Activated T-helper 1 cell treated with anti-CD3 and anti-CD28 coated beads, Interleukin-12 subunit alpha, Interleukin-12 subunit beta, Interleukin-2, Interleukin-4 antibody, amounts not matched to agents 30 ng/mL and 10 ng/mL and 1 ng/mL, durations not matched to agents 14 hours and 24 hours and 36 hours (primary cell): Measurements from ENCODE around the gene TTBK2. TPM values are rescaled to one million over a fixed set of nuclear protein-coding genes. Genes with fewer than 3 reads are reported as not detected.
"Not testable (repeated sequence)": the region's sequence is repeated elsewhere in the genome, so short reads cannot be mapped to it uniquely, and the experiment has no call there.

Experiments
- DNase-seq: peaks from one replicate; pipeline ENCODE4 v3.0.0; 2021; ENCODE audit warnings: low spot score
- H3K27ac Mint-ChIP-seq: one replicate; pipeline ENCODE4 v1.8.0; 2021; ENCODE audit warnings: mild to moderate bottlenecking, mixed read lengths
- H3K27me3 Mint-ChIP-seq: one replicate; pipeline ENCODE4 v1.8.0; 2022; ENCODE audit warnings: mild to moderate bottlenecking, moderate library complexity, mixed read lengths; ENCODE audit not compliant: insufficient read depth
- H3K36me3 Mint-ChIP-seq: one replicate; pipeline ENCODE4 v1.8.0; 2021; ENCODE audit warnings: low read depth, mixed read lengths
- H3K4me1 Mint-ChIP-seq: one replicate; pipeline ENCODE4 v1.8.0; 2021; ENCODE audit warnings: low read depth, mixed read lengths
- H3K4me3 Mint-ChIP-seq: one replicate; pipeline ENCODE4 v1.8.0; 2021; ENCODE audit warnings: mild to moderate bottlenecking, moderate library complexity, mixed read lengths
- H3K9me3 Mint-ChIP-seq: one replicate; pipeline ENCODE4 v1.8.0; 2021; ENCODE audit warnings: mixed read lengths
- intact Hi-C: fragments of 100-400 bp; cut with micrococcal nuclease; formaldehyde crosslinking; loops from one replicate; pipeline ENCODE4 v1.15.1; 2024
- total RNA-seq: library from RNA; stranded (reverse); gene quantifications from 2 replicates; pipeline ENCODE4 v1.2.3, GENCODE V29; 2022

TTBK2 gene
- 11.4 and 13.4 TPM in 2 replicates for total RNA-seq

DNA sequence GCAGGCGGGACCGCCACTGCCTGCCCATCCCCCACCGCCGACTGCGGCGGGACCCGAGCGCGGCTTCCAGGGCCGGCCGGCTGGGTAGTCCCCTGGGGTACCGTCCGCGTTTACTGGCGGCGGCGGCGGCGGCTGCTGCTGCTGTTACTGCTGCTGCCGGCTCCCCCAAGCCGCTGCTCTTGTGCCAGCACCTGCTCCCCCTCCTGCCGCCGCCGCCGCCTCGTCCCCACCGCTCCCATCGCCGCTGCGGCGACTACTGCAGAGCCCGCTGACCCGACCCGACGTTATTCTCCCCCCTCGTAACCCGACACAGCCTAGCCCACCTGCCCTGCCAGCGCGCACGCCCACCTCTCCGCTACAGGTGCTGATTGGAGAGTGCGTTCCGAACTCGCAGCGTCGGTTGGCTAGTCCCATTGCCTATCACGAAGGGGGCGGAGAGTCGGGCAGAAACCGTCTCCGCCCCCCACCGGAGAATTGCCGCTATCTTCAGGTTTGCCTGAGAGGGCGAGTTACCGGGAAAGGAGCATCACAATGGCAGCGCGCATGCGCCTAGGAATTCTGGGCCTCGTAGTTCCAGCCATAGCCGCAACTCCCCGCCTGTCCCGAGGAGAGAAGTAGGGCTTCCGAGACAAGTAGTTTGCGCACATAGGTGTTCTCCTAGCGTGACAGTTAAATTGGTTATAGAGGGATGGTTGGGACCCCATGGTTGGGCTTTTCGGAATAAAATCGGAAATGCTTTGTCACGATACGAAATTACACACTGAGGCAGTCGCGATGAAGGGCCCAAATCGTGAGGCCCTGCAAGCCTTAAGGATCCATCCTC, at the start of gene TTBK2:
TTBK2 (minus strand) TSS at position 260 of the 823 bp plus-strand sequence. CDS start 42,161 bp downstream, outside the sequence.
- Mint-ChIP-seq H3K4me1 (peaks cover 37% of the 10 kb centered on the region), H3K27ac (peak within 1 kb of the TSS; percentile 94), H3K36me3 (peaks cover 3% of the 10 kb centered on the region), H3K4me3 (peak within 1 kb of the TSS; percentile 98), H3K27me3 (no peaks in the 10 kb centered on the region), H3K9me3 (no peaks in the 10 kb centered on the region)
- intact Hi-C loops: loop anchor here (1.0 to 5.0 kb wide), 9 partner anchors 183 to 948 kb away; partner anchors contain the start of genes CCNDBP1, CDAN1, EHD4 and GANC
- peak; percentile 96 for DNase-seq

GRCh38 chr15:42964476-42964875, 43.9 kb upstream of the TTBK2 start:
- intact Hi-C loops: no loop called here
- peaks cover 41% of the 10 kb centered on the region for H3K36me3 Mint-ChIP-seq
- H3K4me1 Mint-ChIP-seq: peaks cover 8% of the 10 kb centered on the region
- H3K27me3 Mint-ChIP-seq: no peaks in the 10 kb centered on the region
- H3K27ac Mint-ChIP-seq: no peak overlapping the region
- no peak for DNase-seq
- no peak overlapping the region for H3K4me3 Mint-ChIP-seq
- H3K9me3 Mint-ChIP-seq: no peaks in the 10 kb centered on the region

- Mint-ChIP-seq H3K4me3 (no peak overlapping the region), H3K36me3 (peaks cover 56% of the 10 kb centered on the region), H3K27ac (no peak overlapping the region)
Measured at GRCh38 chr15:42955518-42955917, 34.9 kb upstream of the TTBK2 start.

DNA sequence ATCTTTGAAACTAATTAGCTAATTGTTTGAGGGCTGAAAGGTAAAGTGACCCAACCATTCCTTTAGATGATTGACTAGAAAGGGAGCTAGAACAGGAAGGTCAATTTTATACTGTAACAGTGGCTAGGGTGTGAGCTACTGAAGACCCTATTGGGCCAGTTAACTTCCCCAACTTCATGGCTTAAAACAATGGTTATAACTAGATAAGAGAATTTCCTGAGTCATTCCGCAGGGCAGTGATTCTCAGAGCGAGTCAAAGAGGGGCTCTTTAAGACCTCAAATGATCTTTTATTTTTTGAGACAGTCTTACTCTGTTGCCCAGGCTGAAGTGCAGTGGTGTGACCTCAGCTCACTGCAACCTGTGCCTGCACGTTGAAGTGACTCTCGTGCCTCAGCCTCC, 33.7 kb upstream of the TTBK2 start:
- H3K4me1 Mint-ChIP-seq: no peaks in the 10 kb centered on the region
- H3K27me3 Mint-ChIP-seq: no peaks in the 10 kb centered on the region
- intact Hi-C loops: no loop called here
- peaks cover 54% of the 10 kb centered on the region for H3K36me3 Mint-ChIP-seq
- no peaks in the 10 kb centered on the region for H3K9me3 Mint-ChIP-seq
- H3K27ac Mint-ChIP-seq: no peak overlapping the region
- no peak overlapping the region for H3K4me3 Mint-ChIP-seq
- no peak for DNase-seq

More at GRCh38 chr15:42955518-42955917, 34.9 kb upstream of the TTBK2 start:
- H3K27me3 Mint-ChIP-seq: no peaks in the 10 kb centered on the region
- intact Hi-C loops: no loop called here
- DNase-seq: no peak
- no peaks in the 10 kb centered on the region for H3K9me3 Mint-ChIP-seq
- no peaks in the 10 kb centered on the region for H3K4me1 Mint-ChIP-seq

- H3K27ac Mint-ChIP-seq, intact Hi-C loops, DNase-seq, H3K4me3 Mint-ChIP-seq, H3K9me3 Mint-ChIP-seq, H3K27me3 Mint-ChIP-seq, H3K4me1 Mint-ChIP-seq: not testable (repeated sequence)
- H3K36me3 Mint-ChIP-seq: peaks cover 39% of the 10 kb centered on the region
Measured at GRCh38 chr15:42948898-42949297, 28.3 kb upstream of the TTBK2 start.

GRCh38 chr15:42940527-42940926, 19.9 kb upstream of the TTBK2 start:
- intact Hi-C loops: no loop called here
- no peak overlapping the region for H3K4me3 Mint-ChIP-seq
- H3K9me3 Mint-ChIP-seq: no peaks in the 10 kb centered on the region
- DNase-seq: no peak
- H3K36me3 Mint-ChIP-seq: peaks cover 7% of the 10 kb centered on the region
- H3K27ac Mint-ChIP-seq: no peak overlapping the region
- H3K27me3 Mint-ChIP-seq: no peaks in the 10 kb centered on the region
- H3K4me1 Mint-ChIP-seq: no peaks in the 10 kb centered on the region

- DNase-seq: no peak
- Mint-ChIP-seq H3K4me1 (no peaks in the 10 kb centered on the region), H3K4me3 (no peak overlapping the region), H3K36me3 (peaks cover 3% of the 10 kb centered on the region), H3K9me3 (no peaks in the 10 kb centered on the region), H3K27ac (no peak overlapping the region), H3K27me3 (no peaks in the 10 kb centered on the region)
- intact Hi-C loops: no loop called here
Measured at GRCh38 chr15:42939841-42940240, 19.3 kb upstream of the TTBK2 start.

DNA sequence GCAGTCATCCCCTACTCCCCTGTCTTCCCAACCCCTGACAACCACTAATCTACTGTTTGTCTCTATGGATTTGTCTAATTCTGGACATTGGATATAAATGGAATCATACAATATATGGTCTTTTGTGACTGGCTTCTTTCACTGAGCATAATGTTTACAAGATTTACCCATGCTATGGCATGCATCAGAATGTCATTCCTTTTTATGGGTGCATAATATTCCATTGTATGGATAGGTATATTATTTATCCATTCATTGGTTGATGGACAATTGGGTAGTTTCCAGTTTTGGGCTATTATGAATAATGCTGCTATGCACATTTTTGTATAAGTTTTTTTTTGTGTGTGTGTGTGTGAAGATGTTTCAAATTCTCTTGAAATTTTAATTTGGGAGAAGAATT, 16.6 kb upstream of the TTBK2 start:
- Mint-ChIP-seq H3K9me3 (no peaks in the 10 kb centered on the region), H3K4me3 (no peak overlapping the region), H3K4me1 (no peaks in the 10 kb centered on the region), H3K36me3 (no peaks in the 10 kb centered on the region), H3K27ac (no peak overlapping the region), H3K27me3 (peaks cover 4% of the 10 kb centered on the region)
- intact Hi-C loops: no loop called here
- no peak for DNase-seq

- no peaks in the 10 kb centered on the region for H3K36me3 Mint-ChIP-seq
- peaks cover 10% of the 10 kb centered on the region for H3K27me3 Mint-ChIP-seq
- H3K4me3 Mint-ChIP-seq: no peak overlapping the region
- no peak overlapping the region for H3K27ac Mint-ChIP-seq
- DNase-seq: no peak
- intact Hi-C loops: no loop called here
- H3K9me3 Mint-ChIP-seq: no peaks in the 10 kb centered on the region
- no peaks in the 10 kb centered on the region for H3K4me1 Mint-ChIP-seq
Measured at GRCh38 chr15:42933886-42934667, 13.5 kb upstream of the TTBK2 start.

DNA sequence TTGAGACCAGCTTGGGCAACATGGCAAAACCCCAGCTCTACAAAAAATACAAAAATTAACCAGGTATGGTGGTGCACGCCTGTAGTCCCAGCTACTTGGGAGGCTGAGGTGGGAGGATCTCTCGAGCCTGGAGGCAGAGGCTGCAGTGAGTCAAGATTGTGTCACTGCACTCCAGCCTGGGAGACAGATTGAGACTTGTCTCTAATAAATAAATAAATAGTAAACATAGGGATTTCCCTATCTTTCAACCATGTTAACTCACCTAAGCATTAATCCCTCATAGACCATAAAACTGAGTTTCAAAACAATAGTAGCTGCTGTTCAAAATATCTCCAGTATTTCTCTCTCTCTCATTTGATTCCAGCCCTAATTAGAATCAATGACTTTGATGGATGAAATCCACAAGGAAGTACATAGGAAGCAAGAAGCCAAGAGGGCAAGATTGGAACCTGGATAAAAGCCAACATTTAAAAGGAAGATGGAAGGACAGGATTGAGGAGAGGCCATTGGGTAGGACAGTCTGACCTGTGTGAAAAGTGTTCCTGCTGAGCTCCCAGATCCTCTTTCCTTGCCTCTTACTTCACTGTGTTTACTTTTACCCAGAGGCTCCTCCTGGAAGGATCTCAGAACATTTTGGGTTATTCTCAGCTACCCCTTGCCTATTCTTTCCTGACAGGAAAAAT, 12.4 kb upstream of the TTBK2 start:
- intact Hi-C loops: no loop called here
- Mint-ChIP-seq H3K27ac (no peak overlapping the region), H3K36me3 (no peaks in the 10 kb centered on the region), H3K9me3 (no peaks in the 10 kb centered on the region), H3K4me1 (no peaks in the 10 kb centered on the region), H3K27me3 (peaks cover 18% of the 10 kb centered on the region), H3K4me3 (no peak overlapping the region)
- no peak for DNase-seq

- no peak overlapping the region for H3K4me3 Mint-ChIP-seq
- H3K27ac Mint-ChIP-seq: no peak overlapping the region
- DNase-seq: no peak
- no peaks in the 10 kb centered on the region for H3K36me3 Mint-ChIP-seq
- H3K9me3 Mint-ChIP-seq: no peaks in the 10 kb centered on the region
- H3K4me1 Mint-ChIP-seq: no peaks in the 10 kb centered on the region
- H3K27me3 Mint-ChIP-seq: peaks cover 19% of the 10 kb centered on the region
- intact Hi-C loops: no loop called here
Measured at GRCh38 chr15:42931702-42932486, 11.3 kb upstream of the TTBK2 start.

GRCh38 chr15:42929306-42929848, 8.8 kb upstream of the TTBK2 start:
- H3K36me3 Mint-ChIP-seq: no peaks in the 10 kb centered on the region
- intact Hi-C loops: loop anchor here (5.0 kb wide), 1 partner anchor 127 kb away; no protein-coding TSS in a partner anchor
- H3K27me3 Mint-ChIP-seq: peaks cover 19% of the 10 kb centered on the region

More at GRCh38 chr15:42929306-42929848, 8.8 kb upstream of the TTBK2 start:
- H3K4me1 Mint-ChIP-seq: no peaks in the 10 kb centered on the region
- H3K27ac Mint-ChIP-seq: no peak overlapping the region
- H3K4me3 Mint-ChIP-seq: no peak overlapping the region
- no peak for DNase-seq
- no peaks in the 10 kb centered on the region for H3K9me3 Mint-ChIP-seq
